ENCODE data around the gene JAML. TPM values are rescaled to one million over a fixed set of nuclear protein-coding genes. Genes with fewer than 3 reads are reported as not detected.

The JAML gene
- total and polyA plus RNA-seq, 9 of the 15 experiments (the other 6 are each of a cell fraction or from before 2014, with no cell fraction given), result 0.05 to 0.32 (median 0.22) TPM; not detected in 4

DNA sequence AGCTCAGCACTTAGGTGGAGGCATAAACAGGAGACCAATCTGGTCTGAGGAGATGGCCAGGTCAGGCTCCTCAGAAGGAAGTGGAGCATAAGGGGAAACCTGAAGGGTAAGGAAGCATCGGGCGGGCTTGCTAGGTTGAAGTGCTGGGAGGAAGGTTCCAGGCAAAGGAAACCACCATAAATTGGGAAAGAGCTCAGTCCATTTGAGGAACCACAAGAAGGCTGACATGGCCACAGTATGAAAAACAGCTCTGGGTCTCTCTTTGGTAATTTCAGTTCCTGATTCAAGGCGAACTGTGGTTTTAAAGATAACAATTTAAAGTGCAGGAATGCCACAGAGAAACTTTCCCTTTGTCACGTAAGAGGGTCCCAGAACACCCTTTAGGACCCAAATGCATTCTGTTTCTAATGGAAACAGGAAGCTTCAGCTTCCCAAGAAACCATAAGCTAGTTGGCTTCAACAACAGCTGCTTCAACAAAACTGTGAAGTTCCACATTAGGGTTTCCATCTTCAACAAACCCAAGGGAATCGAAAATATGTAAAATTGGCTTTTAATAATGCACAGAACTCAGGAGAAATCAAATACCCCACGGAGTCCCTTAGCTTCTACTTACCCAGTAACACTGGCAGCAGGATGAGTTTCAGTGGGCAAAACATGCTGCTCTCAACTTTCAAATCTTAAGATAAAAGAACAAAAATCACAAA lies 10.4 kb downstream of the JAML start:
- Histone ChIP-seq H2AFZ (ENCODE audit: low read depth, low read length) (peak overlapping the region; percentile 46; the same call in 1 of the 2 replicates), H3K9me3 (replicated peaks; ENCODE audit: control insufficient read depth, insufficient read depth, low read depth, low read length) (no peaks in the 10 kb centered on the region), H3K27me3 (ENCODE audit: control insufficient read depth in 2 of 2, insufficient read depth in 2 of 2, low read length in 2 of 2) (peaks cover 17 to 22% of the 10 kb centered on the region in 2 experiments), H3K4me2 (ENCODE audit: insufficient read depth, low read length) (no peak overlapping the region), H3K79me2 (ENCODE audit: control insufficient read depth, insufficient read depth, low read length) (no peaks in the 10 kb centered on the region), H3K27ac (ENCODE audit: extremely low read depth, low read depth, low read length) (no peak overlapping the region), H3K9ac (ENCODE audit: insufficient read depth in 1 of 2, low read depth in 2 of 2, low read length in 2 of 2) (no peak overlapping the region), H3K36me3 (ENCODE audit: control insufficient read depth, insufficient read depth, low read length) (no peaks in the 10 kb centered on the region), H3K4me1 (replicated peaks in 1 of 2; ENCODE audit: control insufficient read depth in 2 of 2, insufficient read depth in 2 of 2, low read length in 2 of 2) (peaks cover 0 to 5% of the 10 kb centered on the region in 2 experiments; a peak in 2 of 5 replicates), H4K20me1 (replicated peaks; ENCODE audit: control insufficient read depth, insufficient read depth, low read length) (no peaks in the 10 kb centered on the region), H3K4me3 (no peak overlapping the region), H3K9me1 (ENCODE audit: control insufficient read depth, insufficient read depth, low read length) (no peaks in the 10 kb centered on the region)
- in situ Hi-C loops (cut with MboI), result no loop called here
- FAIRE-seq (no peak), ATAC-seq (no peak), DNase-seq (ENCODE audit: extremely low read depth in 1 of 4, low spot score in 3 of 4) (no peak)
- TF ChIP-seq C11orf30 (IDR thresholded peaks at IDR 0.05; ENCODE audit: low read depth) (peak; percentile 4; the same call in 1 of the 2 replicates), RFX1 (IDR thresholded peaks at IDR 0.05) (0 out of 2 replicates have a peak, but pooled peaks have one; percentile 8), CEBPB (tag; IDR thresholded peaks at IDR 0.05) (0 out of 2 replicates have a peak, but pooled peaks have one; percentile 13), NCOR1 (IDR thresholded peaks at IDR 0.05) (no peak)
- POLR2A ChIA-PET, result interaction anchor here (1.0 kb wide), 3 partner anchors 23 to 48 kb away, joined by 3 read pairs; no protein-coding TSS in a partner anchor
- WGBS (ENCODE audit: insufficient coverage, low coverage, missing lambda C conversion rate), result 2% methylated on average over 6 of the region's 6 CpGs
- intact Hi-C loops (cut with micrococcal nuclease), result no loop called here
- CTCF ChIA-PET (ENCODE audit: low intra/inter-chr PET ratio), result no interaction called here
- no TSS peak for BruUV-seq (replicated peaks)

GRCh38 chr11:118213781-118214180 lies 11.0 kb downstream of the JAML start:
- Histone ChIP-seq H3K9me1 (ENCODE audit: control insufficient read depth, insufficient read depth, low read length) (no peaks in the 10 kb centered on the region), H3K4me3 (no peak overlapping the region), H4K20me1 (replicated peaks; ENCODE audit: control insufficient read depth, insufficient read depth, low read length) (no peaks in the 10 kb centered on the region), H3K27ac (ENCODE audit: extremely low read depth, low read depth, low read length) (no peak overlapping the region), H3K27me3 (ENCODE audit: control insufficient read depth in 2 of 2, insufficient read depth in 2 of 2, low read length in 2 of 2) (peaks cover 17 to 20% of the 10 kb centered on the region in 2 experiments), H3K36me3 (ENCODE audit: control insufficient read depth, insufficient read depth, low read length) (no peaks in the 10 kb centered on the region), H3K9ac (ENCODE audit: insufficient read depth in 1 of 2, low read depth in 2 of 2, low read length in 2 of 2) (no peak overlapping the region), H3K4me2 (ENCODE audit: insufficient read depth, low read length) (no peak overlapping the region), H3K79me2 (ENCODE audit: control insufficient read depth, insufficient read depth, low read length) (no peaks in the 10 kb centered on the region), H3K4me1 (replicated peaks in 1 of 2; ENCODE audit: control insufficient read depth in 2 of 2, insufficient read depth in 2 of 2, low read length in 2 of 2) (peaks cover 0 to 5% of the 10 kb centered on the region in 2 experiments; a peak in 2 of 5 replicates), H3K9me3 (replicated peaks; ENCODE audit: control insufficient read depth, insufficient read depth, low read depth, low read length) (no peaks in the 10 kb centered on the region), H2AFZ (ENCODE audit: low read depth, low read length) (no peak overlapping the region)
- WGBS (ENCODE audit: insufficient coverage, low coverage, missing lambda C conversion rate), result 17% methylated on average over 2 of the region's 2 CpGs
- DNase-seq (ENCODE audit: extremely low read depth in 1 of 4, low spot score in 3 of 4) (no peak), ATAC-seq (no peak), FAIRE-seq (no peak)
- ChIA-PET CTCF (ENCODE audit: low intra/inter-chr PET ratio) (no interaction called here), POLR2A (interaction anchor here (1.0 kb wide), 3 partner anchors 23 to 49 kb away, joined by 3 read pairs; no protein-coding TSS in a partner anchor)
- no TSS peak for BruUV-seq (replicated peaks)
- in situ Hi-C loops (cut with MboI) (no loop called here), intact Hi-C loops (cut with micrococcal nuclease) (no loop called here)
- TF ChIP-seq ZNF316 (IDR thresholded peaks at IDR 0.05) (peak; percentile 93), CCNT2 (IDR thresholded peaks at IDR 0.05; ENCODE audit: borderline replicate concordance, extremely low read depth, insufficient read length, low read depth, low read length) (no peak), ELF2 (CRISPR knock-in tag; IDR thresholded peaks at IDR 0.05) (no peak), ZNF23 (CRISPR knock-in tag; IDR thresholded peaks at IDR 0.05) (no peak), ZFPM2 (CRISPR knock-in tag; IDR thresholded peaks at IDR 0.05) (no peak), POLR2A (conservative IDR thresholded peaks at IDR 0.05) (no peak), ZNF277 (CRISPR knock-in tag; IDR thresholded peaks at IDR 0.05; ENCODE audit: borderline replicate concordance) (no peak)
- TF ChIP-seq, protein P1, sequence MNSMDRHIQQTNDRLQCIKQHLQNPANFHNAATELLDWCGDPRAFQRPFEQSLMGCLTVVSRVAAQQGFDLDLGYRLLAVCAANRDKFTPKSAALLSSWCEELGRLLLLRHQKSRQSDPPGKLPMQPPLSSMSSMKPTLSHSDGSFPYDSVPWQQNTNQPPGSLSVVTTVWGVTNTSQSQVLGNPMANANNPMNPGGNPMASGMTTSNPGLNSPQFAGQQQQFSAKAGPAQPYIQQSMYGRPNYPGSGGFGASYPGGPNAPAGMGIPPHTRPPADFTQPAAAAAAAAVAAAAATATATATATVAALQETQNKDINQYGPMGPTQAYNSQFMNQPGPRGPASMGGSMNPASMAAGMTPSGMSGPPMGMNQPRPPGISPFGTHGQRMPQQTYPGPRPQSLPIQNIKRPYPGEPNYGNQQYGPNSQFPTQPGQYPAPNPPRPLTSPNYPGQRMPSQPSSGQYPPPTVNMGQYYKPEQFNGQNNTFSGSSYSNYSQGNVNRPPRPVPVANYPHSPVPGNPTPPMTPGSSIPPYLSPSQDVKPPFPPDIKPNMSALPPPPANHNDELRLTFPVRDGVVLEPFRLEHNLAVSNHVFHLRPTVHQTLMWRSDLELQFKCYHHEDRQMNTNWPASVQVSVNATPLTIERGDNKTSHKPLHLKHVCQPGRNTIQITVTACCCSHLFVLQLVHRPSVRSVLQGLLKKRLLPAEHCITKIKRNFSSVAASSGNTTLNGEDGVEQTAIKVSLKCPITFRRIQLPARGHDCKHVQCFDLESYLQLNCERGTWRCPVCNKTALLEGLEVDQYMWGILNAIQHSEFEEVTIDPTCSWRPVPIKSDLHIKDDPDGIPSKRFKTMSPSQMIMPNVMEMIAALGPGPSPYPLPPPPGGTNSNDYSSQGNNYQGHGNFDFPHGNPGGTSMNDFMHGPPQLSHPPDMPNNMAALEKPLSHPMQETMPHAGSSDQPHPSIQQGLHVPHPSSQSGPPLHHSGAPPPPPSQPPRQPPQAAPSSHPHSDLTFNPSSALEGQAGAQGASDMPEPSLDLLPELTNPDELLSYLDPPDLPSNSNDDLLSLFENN (IDR thresholded peaks at IDR 0.05; ENCODE audit: low read depth in 2 of 2, low read length in 2 of 2), result no peak
